K562 (cell line): Measurements from ENCODE around the gene AHNAK. TPM values are rescaled to one million over a fixed set of nuclear protein-coding genes. Genes with fewer than 3 reads are reported as not detected.

Source experiments
- BRD9 ChIP-seq: fragments of 450-650 bp; IDR thresholded peaks from 2 replicates; pipeline ENCODE4 v1.6.1; 2018; ENCODE audit warnings: low read depth; ENCODE audit not compliant: partially characterized antibody
- HLTF ChIP-seq: fragments of 450-650 bp; IDR thresholded peaks from 2 replicates; pipeline ENCODE4 v1.6.1; 2016
- IFI16 ChIP-seq: fragments of 250-450 bp; sonication (Bioruptor Pico); IDR thresholded peaks from 2 replicates; pipeline ENCODE4 v2.1.2; 2022; ENCODE audit warnings: mild to moderate bottlenecking, inconsistent platforms
- MCM5 ChIP-seq: fragments of 450-650 bp; IDR thresholded peaks from 2 replicates; pipeline ENCODE4 v1.6.1; 2016; ENCODE audit warnings: low read depth
- NCOA1 ChIP-seq: fragments of 450-650 bp; IDR thresholded peaks from 2 replicates; pipeline ENCODE4 v1.6.1; 2016; ENCODE audit warnings: low read depth
- PHTF2 ChIP-seq: fragments of 250-450 bp; sonication (Bioruptor Pico); IDR thresholded peaks from 2 replicates; pipeline ENCODE4 v1.5.0; 2021; ENCODE audit warnings: mild to moderate bottlenecking
- SRSF3 ChIP-seq: fragments of 200-400 bp; formaldehyde crosslinking; IDR thresholded peaks from 2 replicates; pipeline ENCODE4 v1.6.1; 2016; ENCODE audit warnings: mild to moderate bottlenecking, low read length, moderate library complexity; ENCODE audit not compliant: insufficient read depth
- ZNF224 ChIP-seq: sonication (generic); formaldehyde crosslinking; IDR thresholded peaks from 2 replicates; pipeline ENCODE4 v1.8.0; 2022; ENCODE audit warnings: mild to moderate bottlenecking, missing genetic modification reagents
- ZNF507 ChIP-seq: conservative IDR thresholded peaks from 2 replicates; pipeline ENCODE4 v1.6.1; 2017; ENCODE audit warnings: missing genetic modification characterization, missing compliant biosample characterization
- polyA plus RNA-seq, 8 experiments: library from polyadenylated mRNA; depleted of rRNA in 4 of 8; stranded (reverse) in 5 of 8; unstranded in 3 of 8; fragments of >200 nt; fragmentation: Nextera tagmentation in 2 of 8; fragmentation: Illumina TruSeq in 1 of 8; extraction: Ambion mirVana in 2 of 8; extraction: Trizol in 1 of 8; gene quantifications; 2 replicates each; pipeline versions ENCODE4 v1.2.1 to v1.2.3, GENCODE V29; 2011 to 2014; ENCODE audit warnings: inconsistent platforms in 1 of 8, missing spikeins in 1 of 8
- total RNA-seq, 7 experiments: library from RNA; depleted of rRNA in 6 of 7; stranded (reverse); fragments of >200 nt in 6 of 7; fragmentation: Illumina TruSeq in 2 of 7; extraction: Trizol in 2 of 7; gene quantifications; 2 replicates each; pipeline versions ENCODE4 v1.2.1 to v1.2.3, GENCODE V29; 2011 to 2021; ENCODE audit warnings: low replicate concordance in 1 of 7
- TF ChIP-seq, protein P1 (sequence below), 2 experiments: fragments of 450-650 bp in 1 of 2; sonication (generic) in 1 of 2; formaldehyde crosslinking in 1 of 2; IDR thresholded peaks; 2 replicates each; pipeline versions ENCODE4 v1.7.1 to v1.9.0; 2016 to 2022; ENCODE audit warnings: inconsistent platforms in 1 of 2, mild to moderate bottlenecking in 1 of 2, missing genetic modification reagents in 1 of 2

Gene AHNAK
- total and polyA plus RNA-seq, 9 of the 15 experiments (the other 6 are each of a cell fraction or from before 2014, with no cell fraction given) = 1.5 to 89.7 (median 45.0) TPM

DNA sequence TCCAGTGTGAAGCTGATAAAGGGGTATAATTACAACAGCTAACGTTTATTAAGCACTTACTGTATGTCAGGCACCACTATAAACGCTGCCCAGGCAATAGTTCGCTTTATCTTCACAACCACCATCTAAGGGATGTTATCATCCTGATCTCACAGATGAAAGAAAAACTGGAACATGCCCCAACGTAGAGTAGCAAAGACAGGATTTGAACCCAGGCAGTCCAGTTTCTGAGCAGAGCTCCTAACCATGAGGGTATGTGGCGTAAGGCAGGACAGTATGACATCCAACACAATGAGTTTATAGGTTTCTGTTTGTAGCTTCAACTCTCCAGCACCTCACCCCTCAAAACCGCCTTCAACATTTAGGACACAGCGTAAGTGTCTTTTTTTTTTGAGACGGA lies 59.5 kb downstream of the AHNAK start (continued):
- TF ChIP-seq, protein P1, sequence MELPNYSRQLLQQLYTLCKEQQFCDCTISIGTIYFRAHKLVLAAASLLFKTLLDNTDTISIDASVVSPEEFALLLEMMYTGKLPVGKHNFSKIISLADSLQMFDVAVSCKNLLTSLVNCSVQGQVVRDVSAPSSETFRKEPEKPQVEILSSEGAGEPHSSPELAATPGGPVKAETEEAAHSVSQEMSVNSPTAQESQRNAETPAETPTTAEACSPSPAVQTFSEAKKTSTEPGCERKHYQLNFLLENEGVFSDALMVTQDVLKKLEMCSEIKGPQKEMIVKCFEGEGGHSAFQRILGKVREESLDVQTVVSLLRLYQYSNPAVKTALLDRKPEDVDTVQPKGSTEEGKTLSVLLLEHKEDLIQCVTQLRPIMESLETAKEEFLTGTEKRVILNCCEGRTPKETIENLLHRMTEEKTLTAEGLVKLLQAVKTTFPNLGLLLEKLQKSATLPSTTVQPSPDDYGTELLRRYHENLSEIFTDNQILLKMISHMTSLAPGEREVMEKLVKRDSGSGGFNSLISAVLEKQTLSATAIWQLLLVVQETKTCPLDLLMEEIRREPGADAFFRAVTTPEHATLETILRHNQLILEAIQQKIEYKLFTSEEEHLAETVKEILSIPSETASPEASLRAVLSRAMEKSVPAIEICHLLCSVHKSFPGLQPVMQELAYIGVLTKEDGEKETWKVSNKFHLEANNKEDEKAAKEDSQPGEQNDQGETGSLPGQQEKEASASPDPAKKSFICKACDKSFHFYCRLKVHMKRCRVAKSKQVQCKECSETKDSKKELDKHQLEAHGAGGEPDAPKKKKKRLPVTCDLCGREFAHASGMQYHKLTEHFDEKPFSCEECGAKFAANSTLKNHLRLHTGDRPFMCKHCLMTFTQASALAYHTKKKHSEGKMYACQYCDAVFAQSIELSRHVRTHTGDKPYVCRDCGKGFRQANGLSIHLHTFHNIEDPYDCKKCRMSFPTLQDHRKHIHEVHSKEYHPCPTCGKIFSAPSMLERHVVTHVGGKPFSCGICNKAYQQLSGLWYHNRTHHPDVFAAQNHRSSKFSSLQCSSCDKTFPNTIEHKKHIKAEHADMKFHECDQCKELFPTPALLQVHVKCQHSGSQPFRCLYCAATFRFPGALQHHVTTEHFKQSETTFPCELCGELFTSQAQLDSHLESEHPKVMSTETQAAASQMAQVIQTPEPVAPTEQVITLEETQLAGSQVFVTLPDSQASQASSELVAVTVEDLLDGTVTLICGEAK (IDR thresholded peaks at IDR 0.05) = no peak
- TF ChIP-seq, protein P1 (CRISPR knock-in tag; IDR thresholded peaks at IDR 0.05) = no peak
- TF ChIP-seq IFI16 = no peak
- TF ChIP-seq MCM5 = no peak
- no peak for TF ChIP-seq PHTF2 (CRISPR knock-in tag)
- TF ChIP-seq HLTF = no peak
- TF ChIP-seq ZNF224 (CRISPR knock-in tag) = no peak
- no peak for TF ChIP-seq NCOA1
- no peak for TF ChIP-seq SRSF3
- no peak for TF ChIP-seq BRD9
- TF ChIP-seq ZNF507 (tag) = no peak
